ENCODE data around the gene RPS4Y1.

The RPS4Y1 gene

GRCh38 chrY:2874211-2874610 lies 32.8 kb downstream of the RPS4Y1 start:
- TF ChIP-seq, protein P1, sequence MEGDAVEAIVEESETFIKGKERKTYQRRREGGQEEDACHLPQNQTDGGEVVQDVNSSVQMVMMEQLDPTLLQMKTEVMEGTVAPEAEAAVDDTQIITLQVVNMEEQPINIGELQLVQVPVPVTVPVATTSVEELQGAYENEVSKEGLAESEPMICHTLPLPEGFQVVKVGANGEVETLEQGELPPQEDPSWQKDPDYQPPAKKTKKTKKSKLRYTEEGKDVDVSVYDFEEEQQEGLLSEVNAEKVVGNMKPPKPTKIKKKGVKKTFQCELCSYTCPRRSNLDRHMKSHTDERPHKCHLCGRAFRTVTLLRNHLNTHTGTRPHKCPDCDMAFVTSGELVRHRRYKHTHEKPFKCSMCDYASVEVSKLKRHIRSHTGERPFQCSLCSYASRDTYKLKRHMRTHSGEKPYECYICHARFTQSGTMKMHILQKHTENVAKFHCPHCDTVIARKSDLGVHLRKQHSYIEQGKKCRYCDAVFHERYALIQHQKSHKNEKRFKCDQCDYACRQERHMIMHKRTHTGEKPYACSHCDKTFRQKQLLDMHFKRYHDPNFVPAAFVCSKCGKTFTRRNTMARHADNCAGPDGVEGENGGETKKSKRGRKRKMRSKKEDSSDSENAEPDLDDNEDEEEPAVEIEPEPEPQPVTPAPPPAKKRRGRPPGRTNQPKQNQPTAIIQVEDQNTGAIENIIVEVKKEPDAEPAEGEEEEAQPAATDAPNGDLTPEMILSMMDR (conservative IDR thresholded peaks at IDR 0.05; ENCODE audit: control insufficient read depth, insufficient read depth, low read depth, low read length) = no peak
- H3K4me3 ChIP-seq (ENCODE audit: control insufficient read depth, low read depth, low read length) = no peak overlapping the region
- no peak for DNase-seq (ENCODE audit: low read depth)

DNA sequence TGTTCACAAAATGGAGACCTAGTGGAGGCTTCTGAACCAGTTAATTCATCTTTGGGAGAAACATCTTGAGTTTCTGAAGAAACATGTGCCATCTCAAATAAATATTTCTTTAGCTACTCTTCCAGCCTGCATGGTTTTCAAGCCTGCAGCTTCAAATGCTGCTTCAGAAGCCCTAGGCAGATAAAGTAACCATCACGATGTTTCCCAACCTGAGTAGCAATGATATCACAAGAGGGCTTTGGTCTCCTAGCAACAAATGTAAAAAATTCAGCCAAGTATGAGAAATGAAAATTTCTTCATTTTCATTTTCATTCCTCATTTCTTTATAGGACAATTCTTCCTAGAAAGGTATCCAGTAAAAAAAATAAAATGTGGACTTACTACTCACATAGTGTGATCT lies 42.2 kb downstream of the RPS4Y1 start:
- H3K4me3 ChIP-seq (ENCODE audit: control insufficient read depth, low read depth, low read length) = no peak overlapping the region
- DNase-seq (ENCODE audit: low read depth) = no peak
- TF ChIP-seq, protein P1 (conservative IDR thresholded peaks at IDR 0.05; ENCODE audit: control insufficient read depth, insufficient read depth, low read depth, low read length) = no peak

DNA sequence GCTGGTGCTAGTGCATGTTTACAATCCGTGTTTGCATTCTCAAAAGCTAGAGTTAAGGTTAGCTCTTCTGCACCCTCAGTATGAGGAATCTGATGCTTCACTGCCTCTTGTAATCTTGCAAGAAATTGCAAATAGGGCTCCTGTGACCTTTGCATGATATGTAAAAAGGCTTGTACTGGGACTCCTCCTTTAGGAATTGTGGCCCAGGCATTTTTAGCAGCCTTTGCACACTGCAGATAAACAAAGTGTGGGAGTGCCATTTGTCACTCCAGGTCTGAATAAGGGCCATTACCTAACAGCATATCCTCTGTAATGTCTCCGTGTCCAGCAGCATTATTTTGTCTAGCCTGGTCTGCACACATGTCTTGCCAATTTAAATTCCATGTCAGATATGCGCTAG lies 44.5 kb downstream of the RPS4Y1 start:
- DNase-seq (ENCODE audit: low read depth) = no peak

DNA sequence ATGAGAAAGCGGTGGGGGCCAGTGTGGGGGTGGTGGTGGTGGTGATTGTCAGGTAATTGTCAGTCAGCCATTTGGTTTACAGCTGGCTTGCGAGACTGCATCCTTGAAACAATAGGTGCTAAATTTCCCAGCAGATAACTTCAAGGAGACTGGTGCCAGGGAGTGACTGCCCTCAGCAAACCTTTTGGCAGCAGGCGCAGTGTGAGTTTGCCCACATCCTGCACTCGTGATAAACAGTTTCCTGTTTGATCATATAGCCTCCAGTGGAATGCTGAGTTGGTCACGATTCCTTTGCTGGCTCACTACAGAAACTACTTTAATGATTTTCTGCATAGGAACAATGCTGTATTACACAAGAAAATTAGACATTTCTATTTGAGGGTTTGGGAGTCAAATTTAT lies 46.0 kb downstream of the RPS4Y1 start:
- H3K4me3 ChIP-seq (ENCODE audit: control insufficient read depth, low read depth, low read length) = no peak overlapping the region
- no peak for DNase-seq (ENCODE audit: low read depth)
- TF ChIP-seq, protein P1 (conservative IDR thresholded peaks at IDR 0.05; ENCODE audit: control insufficient read depth, insufficient read depth, low read depth, low read length) = no peak

More for the DNA sequence above, 44.5 kb downstream of the RPS4Y1 start:
- no peak overlapping the region for H3K4me3 ChIP-seq (ENCODE audit: control insufficient read depth, low read depth, low read length)
- TF ChIP-seq, protein P1 (conservative IDR thresholded peaks at IDR 0.05; ENCODE audit: control insufficient read depth, insufficient read depth, low read depth, low read length) = no peak

DNA sequence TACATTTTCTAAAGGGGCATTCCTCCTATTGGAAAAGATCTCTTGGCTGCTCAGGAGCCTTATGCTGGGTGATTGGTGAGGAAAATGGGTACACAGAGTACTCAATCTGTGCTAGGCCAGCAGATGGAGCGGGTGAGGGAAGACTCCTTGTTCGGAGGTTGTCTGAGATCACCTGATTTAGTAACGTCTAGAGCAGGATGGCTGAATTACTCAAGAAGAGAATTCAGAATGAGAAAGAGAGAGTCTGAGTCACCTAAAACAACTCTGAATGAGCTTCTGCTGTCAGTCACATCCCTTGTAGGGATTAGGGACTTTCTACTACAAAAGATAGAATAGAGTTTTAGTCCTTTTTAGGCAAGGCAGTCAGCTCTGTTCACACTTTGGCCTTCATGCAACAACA lies 46.6 kb downstream of the RPS4Y1 start:
- no peak for DNase-seq (ENCODE audit: low read depth)
- H3K4me3 ChIP-seq (ENCODE audit: control insufficient read depth, low read depth, low read length) = no peak overlapping the region
- TF ChIP-seq, protein P1 (conservative IDR thresholded peaks at IDR 0.05; ENCODE audit: control insufficient read depth, insufficient read depth, low read depth, low read length) = no peak

DNA sequence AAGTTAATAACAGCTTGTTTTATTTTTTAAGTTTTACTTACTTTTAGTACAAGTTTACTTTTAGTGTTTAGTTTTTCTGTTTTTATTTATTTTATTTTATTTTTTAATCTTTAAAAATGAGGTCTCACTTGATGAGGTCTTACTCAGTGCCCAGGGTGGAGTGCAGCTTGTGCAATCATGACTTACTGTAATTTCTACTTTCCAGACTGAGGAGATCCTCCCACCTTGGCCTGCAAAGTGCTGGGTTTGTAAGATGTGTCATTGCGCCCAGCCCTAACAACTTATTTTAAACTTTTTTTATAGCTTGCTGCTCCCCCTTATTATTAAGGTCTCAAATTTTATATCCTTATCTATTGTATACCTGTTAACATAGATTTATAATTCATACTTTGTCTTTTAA lies 52.1 kb downstream of the RPS4Y1 start:
- no peak for DNase-seq (ENCODE audit: low read depth)
- TF ChIP-seq, protein P1 (conservative IDR thresholded peaks at IDR 0.05; ENCODE audit: control insufficient read depth, insufficient read depth, low read depth, low read length) = no peak
- H3K4me3 ChIP-seq (ENCODE audit: control insufficient read depth, low read depth, low read length) = no peak overlapping the region

GRCh38 chrY:2896050-2896449 lies 54.6 kb downstream of the RPS4Y1 start:
- TF ChIP-seq, protein P1 (conservative IDR thresholded peaks at IDR 0.05; ENCODE audit: control insufficient read depth, insufficient read depth, low read depth, low read length) = no peak
- no peak for DNase-seq (ENCODE audit: low read depth)
- no peak overlapping the region for H3K4me3 ChIP-seq (ENCODE audit: control insufficient read depth, low read depth, low read length)

Measured in fibroblast of mammary gland (primary cell).